Body of pancreas (tissue), 4 donors: ENCODE results near the gene DNAJC11. TPM values are rescaled to one million over a fixed set of nuclear protein-coding genes. Genes with fewer than 3 reads are reported as not detected.

ENCODE experiments used
- ATAC-seq: fragments of 150-250 bp; one replicate; pipeline ENCODE4 v1.9.1; 2016
- DNase-seq, 4 donors: peaks; one replicate each; pipeline ENCODE4 v3.0.0-alpha.2; 2019
- H3K27ac ChIP-seq, 4 donors: fragments of 200-600 bp; sonication (generic); 1 replicate in 3 of 4; 2 replicates in 1 of 4; pipeline versions ENCODE4 v1.5.1 to v1.6.1; 2016 to 2019; ENCODE audit warnings: mild to moderate bottlenecking in 1 of 4, mixed read lengths in 1 of 4, moderate library complexity in 1 of 4
- H3K27me3 ChIP-seq, 2 donors: fragments of 200-600 bp; sonication (generic); one replicate each; pipeline ENCODE4 v1.6.0; 2016; ENCODE audit warnings: mild to moderate bottlenecking in 1 of 2
- H3K36me3 ChIP-seq, 2 donors: fragments of 200-600 bp; sonication (generic); replicated peaks in 1 of 2; 2 replicates each; pipeline ENCODE4 v1.5.1; 2016; ENCODE audit warnings: low read depth in 2 of 2; ENCODE audit not compliant: insufficient read depth in 1 of 2
- H3K4me1 ChIP-seq: fragments of 200-600 bp; sonication (generic); one replicate; pipeline ENCODE4 v1.6.0; 2016
- H3K4me3 ChIP-seq, 2 donors: fragments of 200-600 bp; sonication (generic); 1 replicate in 1 of 2; 2 replicates in 1 of 2; pipeline ENCODE4 v1.5.1; 2016 to 2019
- H3K9me3 ChIP-seq, 3 donors: fragments of 200-600 bp; sonication (generic); 1 replicate in 2 of 3; 2 replicates in 1 of 3; pipeline ENCODE4 v1.5.1; 2016
- CTCF ChIP-seq, 7 experiments: fragments of 450-650 bp in 4 of 7; fragments of 200-600 bp in 3 of 7; sonication (generic) in 3 of 7; IDR thresholded peaks; one replicate each; pipeline ENCODE4 v1.5.1; 2016 to 2019; ENCODE audit warnings: antibody characterized with exemption in 7 of 7
- POLR2A ChIP-seq, 3 donors: fragments of 450-650 bp; IDR thresholded peaks; one replicate each; pipeline ENCODE4 v1.6.1; 2016; ENCODE audit warnings: antibody characterized with exemption in 3 of 3, mild to moderate bottlenecking in 2 of 3
- whole genome bisulfite sequencing, 2 donors: methylation state at CpG; one replicate each; pipeline ENCODE4 v1.1.5; 2017; 5-methylcytosine and 5-hydroxymethylcytosine counted together
- intact Hi-C: fragments of 100-400 bp; cut with DNase I; formaldehyde crosslinking; loops from one replicate; pipeline ENCODE4 v1.15.1; 2023
- total RNA-seq, 2 donors: library from RNA; depleted of rRNA; stranded (reverse); fragments of >200 nt; gene quantifications; one replicate each; pipeline ENCODE4 v1.1.0, GENCODE V29; 2016

DNAJC11 gene
- total RNA-seq, 2 donors from 2014 or later = 16.1 to 88.3 TPM

- DNase-seq (no peak), ATAC-seq (no peak)
- H3K4me1 ChIP-seq = peaks cover 7% of the 10 kb centered on the region
- no peak overlapping the region for H3K27ac ChIP-seq
- no peaks in the 10 kb centered on the region for H3K9me3 ChIP-seq
- TF ChIP-seq POLR2A (IDR thresholded peaks at IDR 0.05) (no peak), CTCF (IDR thresholded peaks at IDR 0.05) (no peak)
- no peak overlapping the region for H3K4me3 ChIP-seq
- intact Hi-C loops = no loop called here
- no peaks in the 10 kb centered on the region for H3K27me3 ChIP-seq
- WGBS, 2 donors = 86 to 94% methylated on average over 4 of the region's 4 CpGs
- peaks cover 0 to 10% of the 10 kb centered on the region in 2 donors for H3K36me3 ChIP-seq
Measured at GRCh38 chr1:6619045-6619444, 82.6 kb downstream of the DNAJC11 start.

GRCh38 chr1:6614929-6615785 lies 86.5 kb downstream of the DNAJC11 start:
- Histone ChIP-seq H3K27me3 (no peaks in the 10 kb centered on the region), H3K27ac (peak overlapping the region; percentile 53 to 88 (median 78)), H3K36me3 (peaks cover 0 to 2% of the 10 kb centered on the region in 2 donors), H3K9me3 (no peaks in the 10 kb centered on the region), H3K4me3 (peak overlapping the region; percentile 52 to 92), H3K4me1 (peaks cover 23% of the 10 kb centered on the region)
- TF ChIP-seq CTCF (IDR thresholded peaks at IDR 0.05) (no peak), POLR2A (IDR thresholded peaks at IDR 0.05) (no peak)
- no peak for ATAC-seq
- 2 to 4% methylated on average over 29 to 69 of the region's 82 CpGs for WGBS, 2 donors
- peak in 1 of 4 donors; percentile 35 for DNase-seq
- intact Hi-C loops = no loop called here

- no peak for TF ChIP-seq CTCF (IDR thresholded peaks at IDR 0.05)
- no peak for TF ChIP-seq POLR2A (IDR thresholded peaks at IDR 0.05)
- ATAC-seq = peak; percentile 0
- intact Hi-C loops = no loop called here
- Histone ChIP-seq H3K9me3 (no peaks in the 10 kb centered on the region), H3K4me1 (peaks cover 23% of the 10 kb centered on the region), H3K4me3 (peak overlapping the region; percentile 52 to 92), H3K27ac (peak overlapping the region; percentile 76 to 88 (median 82)), H3K36me3 (no peaks in the 10 kb centered on the region), H3K27me3 (no peaks in the 10 kb centered on the region)
- DNase-seq = peak; percentile 42 to 61 (median 51)
- WGBS, 2 donors = 0 to 1% methylated on average over 2 to 57 of the region's 117 CpGs
Measured at GRCh38 chr1:6614019-6614928, 87.3 kb downstream of the DNAJC11 start.

GRCh38 chr1:6613361-6614018 lies 88.1 kb downstream of the DNAJC11 start, which contains the start of gene PHF13:
TSS of gene PHF13 (plus strand) at chr1:6613731. CDS start at chr1:6614067, 336 bp downstream.
- peak; percentile 99 to 100 (median 99) for DNase-seq
- Histone ChIP-seq H3K9me3 (no peaks in the 10 kb centered on the region), H3K27ac (peak within 1 kb of the TSS; percentile 76 to 90 (median 88)), H3K27me3 (no peaks in the 10 kb centered on the region), H3K4me1 (peaks cover 23% of the 10 kb centered on the region), H3K36me3 (no peaks in the 10 kb centered on the region), H3K4me3 (peak within 1 kb of the TSS; percentile 59 to 92)
- TF ChIP-seq CTCF (IDR thresholded peaks at IDR 0.05) (no peak), POLR2A (IDR thresholded peaks at IDR 0.05) (peak in 2 of 3 donors; percentile 30 to 64)
- ATAC-seq = peak; percentile 95
- WGBS, 2 donors = 0% methylated on average over 45 of the region's 84 CpGs; no CpG with 5 or more reads in 1 of the 2 donors
- intact Hi-C loops = no loop called here
